HFF-Myc (cell line): ENCODE data around the gene UCN3.

Source experiments
- DNase-seq: peaks from one replicate; pipeline ENCODE4 v3.0.0-alpha.2; 2011; ENCODE audit warnings: low read depth; ENCODE audit errors: extremely low read depth
- H3K4me3 ChIP-seq: replicated peaks from 2 replicates; pipeline ENCODE4 v1.5.1; 2011; ENCODE audit warnings: low read depth, mild to moderate bottlenecking, control low read depth, low read length
- CTCF ChIP-seq: IDR thresholded peaks from 2 replicates; pipeline ENCODE4 v1.5.1; 2012; ENCODE audit warnings: mild to moderate bottlenecking, low read depth, low read length, control low read depth; ENCODE audit errors: missing control alignments

Gene UCN3, protein sequence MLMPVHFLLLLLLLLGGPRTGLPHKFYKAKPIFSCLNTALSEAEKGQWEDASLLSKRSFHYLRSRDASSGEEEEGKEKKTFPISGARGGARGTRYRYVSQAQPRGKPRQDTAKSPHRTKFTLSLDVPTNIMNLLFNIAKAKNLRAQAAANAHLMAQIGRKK

GRCh38 chr10:5364890-5365338 lies at the start of gene UCN3:
Gene UCN3 (plus strand): TSS chr10:5364966. CDS start chr10:5373721, 8,755 bp downstream.
- no peak for DNase-seq
- no peak within 1 kb of the TSS for H3K4me3 ChIP-seq
- TF ChIP-seq CTCF = no peak

DNA sequence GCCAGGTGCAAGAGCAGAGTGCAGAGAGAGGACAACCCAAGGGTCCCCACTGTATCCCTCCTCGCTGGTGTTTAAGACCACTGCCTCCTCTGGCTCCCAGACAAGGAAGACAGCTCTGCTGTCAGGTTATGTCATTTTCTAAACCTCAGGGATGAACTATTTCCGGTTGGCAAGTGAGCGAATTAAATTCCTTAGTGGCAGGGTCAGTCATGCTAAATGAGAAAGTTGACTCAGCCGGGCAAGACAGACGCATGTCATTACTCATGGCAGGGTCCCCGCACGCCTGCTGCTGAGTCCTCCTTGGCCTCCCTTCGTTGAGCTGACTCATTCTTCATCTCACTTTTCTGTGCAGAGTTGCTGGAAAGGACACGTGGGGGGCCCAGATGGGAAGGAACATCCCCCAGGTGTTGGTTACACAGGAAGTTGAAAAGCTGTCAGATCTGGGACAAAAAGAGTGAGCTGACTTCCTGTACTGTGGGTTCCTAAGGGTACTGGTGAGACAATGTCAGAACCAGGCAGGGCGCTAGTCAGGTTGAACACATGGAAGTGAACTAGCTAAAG lies 47.1 kb upstream of the UCN3 start:
- DNase-seq = peak; percentile 52
- no peak for TF ChIP-seq CTCF
- no peak overlapping the region for H3K4me3 ChIP-seq

GRCh38 chr10:5318148-5318547 lies 46.6 kb upstream of the UCN3 start:
- no peak for DNase-seq
- no peak for TF ChIP-seq CTCF
- no peak overlapping the region for H3K4me3 ChIP-seq

- no peak for TF ChIP-seq CTCF
- DNase-seq = no peak
- H3K4me3 ChIP-seq = no peak overlapping the region
These were observed 44.9 kb upstream of the UCN3 start for GRCh38 chr10:5319863-5320262.

- TF ChIP-seq CTCF = no peak
- DNase-seq = no peak
- H3K4me3 ChIP-seq = no peak overlapping the region
These were observed 43.5 kb upstream of the UCN3 start for GRCh38 chr10:5321273-5321672.

GRCh38 chr10:5323446-5323845 lies 41.3 kb upstream of the UCN3 start:
- no peak for TF ChIP-seq CTCF
- H3K4me3 ChIP-seq = no peak overlapping the region
- DNase-seq = no peak

GRCh38 chr10:5325076-5325475 lies 39.7 kb upstream of the UCN3 start:
- TF ChIP-seq CTCF = no peak
- H3K4me3 ChIP-seq = no peak overlapping the region

More at GRCh38 chr10:5325076-5325475, 39.7 kb upstream of the UCN3 start:
- no peak for DNase-seq
